Right atrium auricular region (tissue), 2 donors: ENCODE measurements around the gene EFHD1. TPM values are rescaled to one million over a fixed set of nuclear protein-coding genes. Genes with fewer than 3 reads are reported as not detected.

Experiments
- DNase-seq: peaks from one replicate; pipeline ENCODE4 v3.0.0-alpha.2; 2019; ENCODE audit warnings: low spot score
- H3K27ac ChIP-seq, 2 donors: fragments of 200-600 bp; sonication (generic); 1 replicate in 1 of 2; 2 replicates in 1 of 2; pipeline ENCODE4 v1.5.1; 2016 to 2019
- H3K27me3 ChIP-seq, 2 donors: fragments of 200-600 bp; sonication (generic); one replicate each; pipeline versions ENCODE4 v1.5.1 to v1.6.0; 2017 to 2019
- H3K36me3 ChIP-seq: fragments of 200-600 bp; sonication (generic); one replicate; pipeline ENCODE4 v1.5.1; 2016
- H3K4me1 ChIP-seq, 2 donors: fragments of 200-600 bp; sonication (generic); one replicate each; pipeline versions ENCODE4 v1.5.1 to v1.6.0; 2017 to 2019
- H3K4me3 ChIP-seq, 2 donors: fragments of 200-600 bp; sonication (generic); 1 replicate in 1 of 2; 2 replicates in 1 of 2; pipeline ENCODE4 v1.5.1; 2017 to 2019; ENCODE audit warnings: mild to moderate bottlenecking in 1 of 2, moderate library complexity in 1 of 2
- H3K9me3 ChIP-seq, 2 donors: fragments of 200-600 bp; sonication (generic); one replicate each; pipeline ENCODE4 v1.5.1; 2019
- CTCF ChIP-seq, 2 donors: fragments of 200-600 bp; sonication (generic); IDR thresholded peaks; one replicate each; pipeline ENCODE4 v1.5.1; 2019; ENCODE audit warnings: antibody characterized with exemption in 2 of 2
- total RNA-seq, 2 donors: library from RNA; depleted of rRNA; stranded (reverse); fragments of >200 nt; gene quantifications; one replicate each; pipeline ENCODE4 v1.1.0, GENCODE V29; 2016

Gene EFHD1
- total RNA-seq, 2 donors from 2014 or later: 11.4 to 11.5 TPM

- H3K36me3 ChIP-seq: peaks cover 10% of the 10 kb centered on the region
- no peak for TF ChIP-seq CTCF (IDR thresholded peaks at IDR 0.05)
- no peaks in the 10 kb centered on the region for H3K9me3 ChIP-seq
- peak overlapping the region; percentile 21 to 41 for H3K27ac ChIP-seq
- DNase-seq: no peak
- no peaks in the 10 kb centered on the region for H3K4me1 ChIP-seq
- no peaks in the 10 kb centered on the region for H3K27me3 ChIP-seq
- H3K4me3 ChIP-seq: no peak overlapping the region
Observed at GRCh38 chr2:232667989-232668583, 34.7 kb downstream of the EFHD1 start.

GRCh38 chr2:232668805-232669444, 35.5 kb downstream of the EFHD1 start:
- Histone ChIP-seq H3K9me3 (no peaks in the 10 kb centered on the region), H3K27me3 (no peaks in the 10 kb centered on the region), H3K4me1 (no peaks in the 10 kb centered on the region), H3K4me3 (no peak overlapping the region), H3K36me3 (peaks cover 10% of the 10 kb centered on the region), H3K27ac (no peak overlapping the region)
- peak in 1 of 2 donors; percentile 65 for TF ChIP-seq CTCF (IDR thresholded peaks at IDR 0.05)
- DNase-seq: no peak

DNA sequence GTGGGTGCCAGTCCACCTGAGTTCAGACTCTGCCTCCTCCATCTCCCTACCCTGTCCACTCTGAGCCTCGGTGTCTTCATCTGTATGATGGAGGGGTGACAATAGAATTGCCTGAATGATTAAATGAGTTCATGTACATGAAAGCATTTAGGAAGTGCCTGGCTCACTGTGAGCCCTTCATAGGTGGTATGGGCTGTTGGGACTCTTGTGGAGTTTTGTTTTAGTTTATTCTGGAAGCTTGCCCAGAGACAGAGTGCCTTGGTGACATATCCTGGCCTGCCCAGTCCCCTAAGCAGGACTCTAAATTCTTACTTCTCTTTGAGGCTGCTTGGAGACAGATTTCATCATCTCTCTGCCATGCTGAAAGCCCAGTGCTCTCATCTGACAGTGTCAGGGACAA, 39.2 kb downstream of the EFHD1 start:
- TF ChIP-seq CTCF (IDR thresholded peaks at IDR 0.05): no peak
- Histone ChIP-seq H3K9me3 (no peaks in the 10 kb centered on the region), H3K27me3 (no peaks in the 10 kb centered on the region), H3K27ac (no peak overlapping the region), H3K4me3 (no peak overlapping the region), H3K36me3 (peaks cover 23% of the 10 kb centered on the region), H3K4me1 (no peaks in the 10 kb centered on the region)
- no peak for DNase-seq

- TF ChIP-seq CTCF (IDR thresholded peaks at IDR 0.05): no peak
- Histone ChIP-seq H3K36me3 (peaks cover 26% of the 10 kb centered on the region), H3K4me3 (no peak overlapping the region), H3K4me1 (no peaks in the 10 kb centered on the region), H3K27ac (no peak overlapping the region), H3K27me3 (no peaks in the 10 kb centered on the region), H3K9me3 (no peaks in the 10 kb centered on the region)
- no peak for DNase-seq
Observed at GRCh38 chr2:232674491-232674890, 41.1 kb downstream of the EFHD1 start.

GRCh38 chr2:232675381-232675780, 42.0 kb downstream of the EFHD1 start:
- no peak for TF ChIP-seq CTCF (IDR thresholded peaks at IDR 0.05)
- no peaks in the 10 kb centered on the region for H3K4me1 ChIP-seq
- DNase-seq: no peak
- H3K27ac ChIP-seq: no peak overlapping the region
- no peaks in the 10 kb centered on the region for H3K27me3 ChIP-seq
- H3K9me3 ChIP-seq: no peaks in the 10 kb centered on the region
- peaks cover 26% of the 10 kb centered on the region for H3K36me3 ChIP-seq
- H3K4me3 ChIP-seq: no peak overlapping the region

- Histone ChIP-seq H3K27me3 (no peaks in the 10 kb centered on the region), H3K36me3 (peaks cover 8% of the 10 kb centered on the region), H3K9me3 (no peaks in the 10 kb centered on the region), H3K4me3 (no peak overlapping the region), H3K4me1 (no peaks in the 10 kb centered on the region), H3K27ac (no peak overlapping the region)
- DNase-seq: no peak
- no peak for TF ChIP-seq CTCF (IDR thresholded peaks at IDR 0.05)
Observed at GRCh38 chr2:232680006-232680405, 46.6 kb downstream of the EFHD1 start.
